Gastrocnemius medialis (tissue), 4 donors: ENCODE results near the gene ZNF677. TPM values are rescaled to one million over a fixed set of nuclear protein-coding genes. Genes with fewer than 3 reads are reported as not detected.
"Not testable (repeated sequence)": the region's sequence is repeated elsewhere in the genome, so short reads cannot be mapped to it uniquely, and the experiment has no call there.

Source experiments
- ATAC-seq, 2 donors: fragments of 150-250 bp; one replicate each; pipeline ENCODE4 v1.9.1; 2016
- DNase-seq, 2 donors: peaks; one replicate each; pipeline ENCODE4 v3.0.0-alpha.2; 2019
- H3K27ac ChIP-seq, 4 donors: fragments of 200-600 bp; sonication (generic); 1 replicate in 1 of 4; 2 replicates in 3 of 4; pipeline ENCODE4 v1.5.1; 2016 to 2018; ENCODE audit warnings: mild to moderate bottlenecking in 2 of 4, moderate library complexity in 1 of 4
- H3K27me3 ChIP-seq, 3 donors: fragments of 200-600 bp; sonication (generic) in 2 of 3; 1 replicate in 1 of 3; 2 replicates in 2 of 3; pipeline versions ENCODE4 v1.5.1 to v1.6.0; 2016 to 2019; ENCODE audit warnings: mild to moderate bottlenecking in 1 of 3, moderate library complexity in 1 of 3
- H3K36me3 ChIP-seq, 2 donors: fragments of 200-600 bp; sonication (generic) in 1 of 2; one replicate each; pipeline ENCODE4 v1.5.1; 2017 to 2018
- H3K4me1 ChIP-seq, 2 donors: fragments of 200-600 bp; sonication (generic) in 1 of 2; one replicate each; pipeline ENCODE4 v1.5.1; 2016 to 2017; ENCODE audit warnings: mild to moderate bottlenecking in 2 of 2
- H3K4me3 ChIP-seq, 4 donors: fragments of 200-600 bp; sonication (generic) in 3 of 4; 1 replicate in 1 of 4; 2 replicates in 3 of 4; pipeline ENCODE4 v1.5.1; 2016 to 2019; ENCODE audit warnings: mild to moderate bottlenecking in 2 of 4
- H3K9me3 ChIP-seq, 3 donors: fragments of 200-600 bp; sonication (generic) in 2 of 3; 1 replicate in 1 of 3; 2 replicates in 2 of 3; pipeline ENCODE4 v1.5.1; 2016 to 2019
- POLR2A ChIP-seq, 2 donors: fragments of 450-650 bp; IDR thresholded peaks; one replicate each; pipeline ENCODE4 v1.6.1; 2017; ENCODE audit warnings: antibody characterized with exemption in 2 of 2, mild to moderate bottlenecking in 2 of 2, moderate library complexity in 2 of 2
- in situ Hi-C, 4 donors: fragments of 200-750 bp; cut with MboI; loops; one replicate each; pipeline versions ENCODE4 v1.15.0 to v1.8.0; 2017; ENCODE audit warnings: low sequenced_read_pairs in 4 of 4
- intact Hi-C: fragments of 100-400 bp; cut with DNase I; formaldehyde crosslinking; loops from one replicate; pipeline ENCODE4 v1.15.1; 2023; ENCODE audit warnings: low total_unique reads
- total RNA-seq, 4 donors: library from RNA; depleted of rRNA; stranded (reverse); fragments of >200 nt; gene quantifications; one replicate each; pipeline versions ENCODE4 v1.1.0 to v1.2.3, GENCODE V29; 2016
- TF ChIP-seq, protein P1 (sequence below), 5 experiments: fragments of 450-650 bp in 3 of 5; fragments of 200-600 bp in 2 of 5; sonication (generic) in 2 of 5; IDR thresholded peaks in 4 of 5; conservative IDR thresholded peaks in 1 of 5; 1 replicate in 4 of 5; 2 replicates in 1 of 5; pipeline ENCODE4 v1.5.1; 2016 to 2019; ENCODE audit warnings: antibody characterized with exemption in 5 of 5, mild to moderate bottlenecking in 3 of 5, moderate library complexity in 3 of 5

Gene ZNF677
- 1 to 10 TPM; 1.7 to 7.2 (median 4.8) TPM for total RNA-seq

DNA sequence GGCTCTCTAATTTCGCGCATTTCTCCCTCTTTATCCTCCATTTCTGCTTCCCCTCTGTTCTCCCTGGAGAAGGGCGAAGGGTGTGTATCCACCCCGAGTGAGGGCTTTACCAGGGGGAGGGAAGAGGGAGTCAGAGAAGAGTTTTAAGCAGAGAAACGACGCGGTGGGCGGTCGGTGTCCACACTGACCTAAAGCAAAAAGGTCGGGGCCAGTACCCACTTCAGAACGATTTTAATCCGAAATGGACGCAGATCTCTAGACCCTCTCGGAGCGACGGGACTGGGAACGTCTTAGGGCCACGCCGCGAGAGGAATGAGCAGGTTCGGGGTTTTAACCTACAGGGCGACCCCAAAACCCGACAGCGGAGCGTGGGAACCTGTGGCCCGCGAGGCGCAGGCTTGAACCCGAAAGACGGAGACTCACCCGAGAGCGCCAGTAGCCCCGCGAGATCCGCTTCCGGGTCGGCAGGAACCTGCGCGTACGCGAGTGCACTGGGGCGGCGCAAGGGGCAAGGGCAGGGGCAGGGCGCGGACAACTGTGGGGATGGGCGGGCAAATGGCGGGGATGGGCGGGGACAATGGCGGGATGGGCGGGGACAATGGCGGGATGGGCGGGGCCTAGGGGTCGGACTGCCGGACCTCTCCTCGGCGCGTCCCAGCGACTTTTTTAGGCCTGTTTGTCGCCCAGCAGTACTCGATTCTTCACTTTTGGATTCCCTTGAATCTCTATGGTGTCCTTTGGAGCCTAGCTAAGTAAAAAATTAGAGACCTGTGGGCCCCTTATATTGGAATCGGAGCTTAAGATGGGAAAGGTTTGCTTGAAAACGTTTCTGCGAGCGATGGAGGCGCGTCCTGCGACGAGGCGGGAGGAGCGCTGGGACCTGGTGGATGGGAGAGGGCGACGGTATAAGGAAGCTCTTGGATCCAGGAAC is at the start of gene ZNF677:
ZNF677 (minus strand) TSS at position 463 of the 931 bp plus-strand sequence. CDS start 3,323 bp downstream, outside the sequence.
- peak; percentile 73 to 78 for DNase-seq
- Histone ChIP-seq H3K4me3 (peak within 1 kb of the TSS; percentile 72 to 91 (median 80)), H3K27ac (peak within 1 kb of the TSS; percentile 70 to 81 (median 74)), H3K36me3 (peaks cover 0 to 31% of the 10 kb centered on the region in 2 donors), H3K27me3 (peaks cover 0 to 3% (median 0%) of the 10 kb centered on the region in 3 donors), H3K9me3 (peaks cover 0 to 6% (median 0%) of the 10 kb centered on the region in 3 donors), H3K4me1 (peaks cover 6 to 12% of the 10 kb centered on the region in 2 donors)
- in situ Hi-C loops (loop anchor here in 1 of 4 donors (10.0 kb wide), 1 partner anchor 80 kb away; the partner anchor contains the start of gene ZNF845), intact Hi-C loops (loop anchor here (5.0 kb wide), 1 partner anchor 57 kb away; no protein-coding TSS in a partner anchor)
- TF ChIP-seq, protein P1, sequence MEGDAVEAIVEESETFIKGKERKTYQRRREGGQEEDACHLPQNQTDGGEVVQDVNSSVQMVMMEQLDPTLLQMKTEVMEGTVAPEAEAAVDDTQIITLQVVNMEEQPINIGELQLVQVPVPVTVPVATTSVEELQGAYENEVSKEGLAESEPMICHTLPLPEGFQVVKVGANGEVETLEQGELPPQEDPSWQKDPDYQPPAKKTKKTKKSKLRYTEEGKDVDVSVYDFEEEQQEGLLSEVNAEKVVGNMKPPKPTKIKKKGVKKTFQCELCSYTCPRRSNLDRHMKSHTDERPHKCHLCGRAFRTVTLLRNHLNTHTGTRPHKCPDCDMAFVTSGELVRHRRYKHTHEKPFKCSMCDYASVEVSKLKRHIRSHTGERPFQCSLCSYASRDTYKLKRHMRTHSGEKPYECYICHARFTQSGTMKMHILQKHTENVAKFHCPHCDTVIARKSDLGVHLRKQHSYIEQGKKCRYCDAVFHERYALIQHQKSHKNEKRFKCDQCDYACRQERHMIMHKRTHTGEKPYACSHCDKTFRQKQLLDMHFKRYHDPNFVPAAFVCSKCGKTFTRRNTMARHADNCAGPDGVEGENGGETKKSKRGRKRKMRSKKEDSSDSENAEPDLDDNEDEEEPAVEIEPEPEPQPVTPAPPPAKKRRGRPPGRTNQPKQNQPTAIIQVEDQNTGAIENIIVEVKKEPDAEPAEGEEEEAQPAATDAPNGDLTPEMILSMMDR (IDR thresholded peaks at IDR 0.05 in 4 of 5, conservative IDR thresholded peaks at IDR 0.05 in 1 of 5) = no peak
- TF ChIP-seq POLR2A (IDR thresholded peaks at IDR 0.05) = peak; percentile 18 to 35
- peak; percentile 87 to 97 for ATAC-seq

DNA sequence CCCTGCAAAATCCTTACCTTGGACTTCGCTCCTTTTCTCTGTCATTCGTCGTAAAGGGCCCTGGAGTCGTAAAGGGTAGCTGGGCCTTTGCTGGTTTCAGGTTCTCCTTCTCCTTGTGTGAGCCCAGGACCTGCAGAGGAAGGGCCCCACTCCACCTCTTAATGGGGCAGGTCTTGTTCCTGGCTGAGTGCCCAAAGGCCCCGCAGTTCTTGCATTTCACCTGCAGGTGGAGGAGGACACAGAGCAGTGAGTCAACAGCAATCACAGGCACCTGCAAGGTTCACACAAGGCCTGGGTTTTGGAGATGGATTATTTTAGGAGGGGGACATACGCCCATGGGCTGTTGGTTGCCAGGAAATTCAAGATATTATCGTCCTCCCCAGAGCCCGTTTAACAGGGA is 46.7 kb upstream of the ZNF677 start:
- ATAC-seq, DNase-seq, H3K36me3 ChIP-seq, H3K9me3 ChIP-seq, H3K27me3 ChIP-seq, H3K4me3 ChIP-seq, in situ Hi-C loops, intact Hi-C loops, H3K4me1 ChIP-seq, H3K27ac ChIP-seq: not testable (repeated sequence)

DNA sequence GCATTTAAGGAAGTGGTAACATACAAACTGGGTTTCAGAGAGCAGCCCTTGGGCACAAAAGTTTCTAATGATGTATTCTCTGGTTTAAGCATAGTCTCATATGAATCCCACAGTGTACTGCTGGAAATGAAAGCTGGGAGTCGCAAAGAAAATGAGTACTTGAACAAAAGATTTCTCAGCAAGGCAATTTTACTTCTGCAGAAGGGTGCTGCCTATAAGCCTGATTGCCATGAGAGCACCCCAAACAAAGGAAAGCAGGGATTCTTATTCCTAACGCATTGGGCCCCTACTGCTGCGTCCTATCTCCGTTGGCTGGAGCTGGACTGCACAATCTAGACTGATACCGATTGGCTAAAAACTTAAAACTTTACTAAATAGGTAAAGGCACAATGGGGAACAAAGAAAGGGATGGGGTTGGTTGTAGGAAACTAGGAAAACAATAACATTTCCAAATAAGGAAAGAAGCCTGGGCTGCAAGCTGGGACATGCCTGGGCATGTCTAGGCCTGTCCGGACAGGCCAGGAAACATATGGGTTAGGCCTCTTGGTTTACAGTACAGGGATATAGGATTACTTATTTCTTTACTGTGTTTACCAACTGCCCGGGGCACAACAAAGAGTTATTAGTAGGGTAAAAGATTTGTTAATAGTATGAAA is 40.2 kb upstream of the ZNF677 start:
- in situ Hi-C loops (no loop called here), intact Hi-C loops (no loop called here)
- DNase-seq = no peak
- Histone ChIP-seq H3K4me3 (no peak overlapping the region), H3K36me3 (no peaks in the 10 kb centered on the region), H3K27me3 (no peaks in the 10 kb centered on the region), H3K4me1 (no peaks in the 10 kb centered on the region), H3K9me3 (peaks cover 0 to 6% (median 3%) of the 10 kb centered on the region in 3 donors), H3K27ac (no peak overlapping the region)
- no peak for ATAC-seq
- TF ChIP-seq, protein P1 (IDR thresholded peaks at IDR 0.05 in 4 of 5, conservative IDR thresholded peaks at IDR 0.05 in 1 of 5) = no peak
- TF ChIP-seq POLR2A (IDR thresholded peaks at IDR 0.05) = no peak

DNA sequence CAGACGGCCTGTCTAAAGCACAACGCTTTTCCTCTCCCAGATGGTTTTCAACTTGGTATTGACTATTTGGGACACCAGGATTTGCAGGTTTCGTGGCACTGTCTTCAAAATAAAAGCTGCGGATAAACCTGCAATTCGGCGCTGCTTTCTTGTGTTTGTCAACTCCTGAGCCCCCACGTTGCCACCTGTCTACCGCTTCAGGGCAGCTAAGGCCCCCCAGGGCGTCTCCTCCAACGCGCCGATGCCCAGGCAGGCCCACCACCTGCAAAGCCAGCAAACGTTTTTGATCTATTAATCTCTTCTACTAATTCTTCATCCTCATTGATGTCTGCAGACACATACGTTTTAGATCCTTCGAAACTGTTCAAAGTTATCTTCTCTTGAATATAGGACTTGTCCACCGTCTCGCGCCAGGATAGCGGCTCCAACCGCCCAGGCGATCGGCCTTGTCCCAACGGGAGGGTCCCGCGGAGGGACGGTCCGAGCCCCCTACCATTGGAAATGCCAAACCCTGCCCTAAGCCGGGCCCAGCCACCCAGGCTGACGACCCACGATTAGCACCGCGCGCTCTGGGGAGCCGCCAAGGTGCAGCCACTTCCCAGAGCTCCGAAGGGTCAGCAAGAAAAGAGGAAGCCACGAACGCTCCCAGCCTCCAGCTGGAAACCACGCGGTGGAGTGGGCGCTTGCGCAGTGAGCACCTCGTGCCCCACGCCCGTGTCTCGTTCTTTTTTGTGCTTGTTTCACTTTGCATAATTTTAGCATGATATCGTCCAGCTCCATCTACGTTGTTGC is 36.3 kb upstream of the ZNF677 start:
- Histone ChIP-seq H3K36me3 (no peaks in the 10 kb centered on the region), H3K4me1 (no peaks in the 10 kb centered on the region), H3K4me3 (no peak overlapping the region), H3K9me3 (peaks cover 0 to 6% (median 3%) of the 10 kb centered on the region in 3 donors), H3K27ac (no peak overlapping the region), H3K27me3 (no peaks in the 10 kb centered on the region)
- in situ Hi-C loops (no loop called here), intact Hi-C loops (no loop called here)
- ATAC-seq (no peak), DNase-seq (no peak)
- TF ChIP-seq, protein P1 (IDR thresholded peaks at IDR 0.05 in 4 of 5, conservative IDR thresholded peaks at IDR 0.05 in 1 of 5) = no peak
- no peak for TF ChIP-seq POLR2A (IDR thresholded peaks at IDR 0.05)
